C4-2B (cell line): ENCODE data around the gene FRK.

ENCODE experiments used
- CTCF ChIP-seq: fragments of 450-650 bp; conservative IDR thresholded peaks from 2 replicates; pipeline ENCODE4 v1.5.1; 2017; ENCODE audit warnings: mild to moderate bottlenecking
- ZFX ChIP-seq: fragments of 450-650 bp; IDR thresholded peaks from 2 replicates; pipeline ENCODE4 v1.6.1; 2017

- no peak for TF ChIP-seq CTCF
- no peak for TF ChIP-seq ZFX
These were observed 41.1 kb upstream of the FRK start for GRCh38 chr6:116101790-116102189.
